HG02840 (cell line): ENCODE data around the gene ZNF837.
"Not testable (repeated sequence)": the region's sequence is repeated elsewhere in the genome, so short reads cannot be mapped to it uniquely, and the experiment has no call there.

ENCODE experiments used
- ATAC-seq: cut with Tn5 transposase; IDR thresholded peaks from one replicate; pipeline ENCODE4 v1.9.1; 2021; ENCODE audit warnings: mild to moderate bottlenecking, moderate library complexity, moderate number of reproducible peaks; ENCODE audit not compliant: unreplicated experiment, low FRiP score

The ZNF837 gene

GRCh38 chr19:58396691-58397532, 16.1 kb upstream of the ZNF837 start:
- ATAC-seq = no peak

GRCh38 chr19:58395979-58396627, 15.3 kb upstream of the ZNF837 start:
- no peak for ATAC-seq

- no peak for ATAC-seq
These were observed 14.6 kb upstream of the ZNF837 start, which contains the start of gene RNF225 for GRCh38 chr19:58395220-58395978. TSS of gene RNF225 (plus strand) at chr19:58395656. CDS start at chr19:58396090, 434 bp downstream.

- ATAC-seq = no peak
These were observed 14.0 kb upstream of the ZNF837 start for GRCh38 chr19:58394821-58395219.

GRCh38 chr19:58393725-58394033, 12.8 kb upstream of the ZNF837 start:
- no peak for ATAC-seq

- ATAC-seq = no peak
These were observed 12.3 kb upstream of the ZNF837 start for GRCh38 chr19:58392945-58393724.

- no peak for ATAC-seq
These were observed 7.3 kb upstream of the ZNF837 start for GRCh38 chr19:58388175-58388526.

- ATAC-seq = no peak
These were observed 6.7 kb upstream of the ZNF837 start for GRCh38 chr19:58387338-58388174.

- peak; percentile 86 for ATAC-seq
These were observed 5.9 kb upstream of the ZNF837 start, which contains the start of gene RPS5 for GRCh38 chr19:58386576-58387337. TSS of gene RPS5 (plus strand) at chr19:58387269. CDS start at chr19:58388138, 869 bp downstream.

- peak; percentile 6 for ATAC-seq
These were observed 5.2 kb upstream of the ZNF837 start for GRCh38 chr19:58385891-58386575.

GRCh38 chr19:58385313-58385890, 4.6 kb upstream of the ZNF837 start:
- no peak for ATAC-seq

- no peak for ATAC-seq
These were observed 2.3 kb upstream of the ZNF837 start for GRCh38 chr19:58382997-58383603.

GRCh38 chr19:58381460-58382212, 806 bp upstream of the ZNF837 start:
- ATAC-seq = no peak

GRCh38 chr19:58380037-58380661, 681 bp downstream of the ZNF837 start:
- no peak for ATAC-seq

GRCh38 chr19:58379246-58379645, 1.6 kb downstream of the ZNF837 start:
- no peak for ATAC-seq

- not testable (repeated sequence) for ATAC-seq
These were observed 4.1 kb downstream of the ZNF837 start for GRCh38 chr19:58376724-58377123.
